ENCODE measurements around the gene USB1. TPM values are rescaled to one million over a fixed set of nuclear protein-coding genes. Genes with fewer than 3 reads are reported as not detected.

USB1 gene
- total RNA-seq, 1 donor from 2014 or later = 44.2 TPM

DNA sequence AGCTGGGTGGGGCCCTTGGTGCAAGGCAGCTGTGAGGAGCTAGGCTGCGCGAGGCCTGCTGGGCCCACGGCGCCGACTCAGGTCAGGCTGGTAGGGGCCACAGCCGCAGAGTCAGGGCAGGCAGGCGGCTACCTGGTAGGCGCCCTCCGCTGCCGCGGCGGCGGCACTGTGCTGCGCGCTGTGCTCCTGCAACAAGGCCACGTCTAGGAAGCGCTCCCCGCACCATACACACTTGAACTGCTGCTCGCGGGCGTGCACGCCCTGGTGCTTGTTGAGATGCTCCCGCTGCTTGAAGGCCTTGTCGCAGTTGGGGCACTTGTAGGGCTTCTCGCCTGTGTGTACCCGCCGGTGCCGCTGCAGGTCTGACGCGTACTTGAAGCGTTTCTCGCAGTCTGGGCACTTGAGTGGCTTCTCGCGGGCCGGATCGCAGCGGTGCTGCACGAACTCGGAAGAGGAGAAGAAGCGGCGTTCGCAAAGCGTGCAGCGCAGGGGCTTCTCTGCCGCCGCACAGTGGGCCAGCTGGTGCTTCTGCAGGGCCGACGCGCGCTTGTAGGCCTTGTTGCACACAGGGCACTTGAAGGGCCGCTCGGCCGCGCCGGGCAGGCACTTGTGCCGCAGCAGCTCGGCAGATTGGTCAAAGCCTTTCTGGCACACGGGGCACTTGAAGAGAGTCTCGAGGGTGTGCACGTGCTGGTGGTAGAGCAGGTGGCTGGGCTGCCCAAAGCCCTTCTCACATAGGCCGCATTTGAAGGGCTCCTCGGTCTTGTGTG, 4.6 kb upstream of the USB1 start:
- Histone ChIP-seq H3K36me3 (peaks cover 0 to 35% of the 10 kb centered on the region in 2 donors), H3K9me3 (no peaks in the 10 kb centered on the region), H3K27ac (no peak overlapping the region), H3K4me1 (peaks cover 36% of the 10 kb centered on the region), H3K4me3 (no peak overlapping the region), H3K27me3 (no peaks in the 10 kb centered on the region)
- intact Hi-C loops (cut with DNase I) = loop anchor here (5.0 to 10.0 kb wide), 2 partner anchors 194 to 242 kb away; partner anchors contain the start of gene KIFC3
- TF ChIP-seq POLR2A (IDR thresholded peaks at IDR 0.05) = no peak
- TF ChIP-seq POLR2AphosphoS5 (IDR thresholded peaks at IDR 0.05; ENCODE audit: insufficient read depth in 1 of 2, low read depth in 1 of 2) = no peak
- TF ChIP-seq, protein P1, sequence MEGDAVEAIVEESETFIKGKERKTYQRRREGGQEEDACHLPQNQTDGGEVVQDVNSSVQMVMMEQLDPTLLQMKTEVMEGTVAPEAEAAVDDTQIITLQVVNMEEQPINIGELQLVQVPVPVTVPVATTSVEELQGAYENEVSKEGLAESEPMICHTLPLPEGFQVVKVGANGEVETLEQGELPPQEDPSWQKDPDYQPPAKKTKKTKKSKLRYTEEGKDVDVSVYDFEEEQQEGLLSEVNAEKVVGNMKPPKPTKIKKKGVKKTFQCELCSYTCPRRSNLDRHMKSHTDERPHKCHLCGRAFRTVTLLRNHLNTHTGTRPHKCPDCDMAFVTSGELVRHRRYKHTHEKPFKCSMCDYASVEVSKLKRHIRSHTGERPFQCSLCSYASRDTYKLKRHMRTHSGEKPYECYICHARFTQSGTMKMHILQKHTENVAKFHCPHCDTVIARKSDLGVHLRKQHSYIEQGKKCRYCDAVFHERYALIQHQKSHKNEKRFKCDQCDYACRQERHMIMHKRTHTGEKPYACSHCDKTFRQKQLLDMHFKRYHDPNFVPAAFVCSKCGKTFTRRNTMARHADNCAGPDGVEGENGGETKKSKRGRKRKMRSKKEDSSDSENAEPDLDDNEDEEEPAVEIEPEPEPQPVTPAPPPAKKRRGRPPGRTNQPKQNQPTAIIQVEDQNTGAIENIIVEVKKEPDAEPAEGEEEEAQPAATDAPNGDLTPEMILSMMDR (IDR thresholded peaks at IDR 0.05) = no peak
- no peak for DNase-seq (ENCODE audit: extremely low spot score in 2 of 2)

DNA sequence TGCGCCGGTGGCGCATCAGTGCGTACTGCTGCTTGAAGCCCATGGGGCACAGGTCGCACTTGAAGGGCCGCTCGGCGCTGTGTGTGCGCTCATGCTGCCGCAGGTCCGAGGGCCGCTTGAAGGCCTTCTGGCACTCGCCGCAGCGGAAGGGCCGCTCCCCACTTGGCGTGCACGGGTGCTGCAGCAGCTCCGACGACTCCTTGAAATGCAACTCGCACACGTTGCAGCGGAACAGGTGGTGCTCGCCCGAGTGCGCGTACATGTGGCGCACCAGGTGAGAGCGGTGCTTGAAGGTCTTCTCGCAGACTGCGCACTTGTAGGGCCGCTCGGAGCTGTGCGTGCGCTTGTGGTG, 4.1 kb upstream of the USB1 start:
- no peak for TF ChIP-seq POLR2A (IDR thresholded peaks at IDR 0.05)
- TF ChIP-seq, protein P1 (IDR thresholded peaks at IDR 0.05) = no peak
- TF ChIP-seq POLR2AphosphoS5 (IDR thresholded peaks at IDR 0.05; ENCODE audit: insufficient read depth in 1 of 2, low read depth in 1 of 2) = no peak
- Histone ChIP-seq H3K36me3 (peaks cover 0 to 35% of the 10 kb centered on the region in 2 donors), H3K4me3 (no peak overlapping the region), H3K27ac (no peak overlapping the region), H3K9me3 (no peaks in the 10 kb centered on the region), H3K27me3 (no peaks in the 10 kb centered on the region), H3K4me1 (peaks cover 42% of the 10 kb centered on the region)
- no peak for DNase-seq (ENCODE audit: extremely low spot score in 2 of 2)
- intact Hi-C loops (cut with DNase I) = loop anchor here (5.0 to 10.0 kb wide), 2 partner anchors 195 to 242 kb away; partner anchors contain the start of gene KIFC3

DNA sequence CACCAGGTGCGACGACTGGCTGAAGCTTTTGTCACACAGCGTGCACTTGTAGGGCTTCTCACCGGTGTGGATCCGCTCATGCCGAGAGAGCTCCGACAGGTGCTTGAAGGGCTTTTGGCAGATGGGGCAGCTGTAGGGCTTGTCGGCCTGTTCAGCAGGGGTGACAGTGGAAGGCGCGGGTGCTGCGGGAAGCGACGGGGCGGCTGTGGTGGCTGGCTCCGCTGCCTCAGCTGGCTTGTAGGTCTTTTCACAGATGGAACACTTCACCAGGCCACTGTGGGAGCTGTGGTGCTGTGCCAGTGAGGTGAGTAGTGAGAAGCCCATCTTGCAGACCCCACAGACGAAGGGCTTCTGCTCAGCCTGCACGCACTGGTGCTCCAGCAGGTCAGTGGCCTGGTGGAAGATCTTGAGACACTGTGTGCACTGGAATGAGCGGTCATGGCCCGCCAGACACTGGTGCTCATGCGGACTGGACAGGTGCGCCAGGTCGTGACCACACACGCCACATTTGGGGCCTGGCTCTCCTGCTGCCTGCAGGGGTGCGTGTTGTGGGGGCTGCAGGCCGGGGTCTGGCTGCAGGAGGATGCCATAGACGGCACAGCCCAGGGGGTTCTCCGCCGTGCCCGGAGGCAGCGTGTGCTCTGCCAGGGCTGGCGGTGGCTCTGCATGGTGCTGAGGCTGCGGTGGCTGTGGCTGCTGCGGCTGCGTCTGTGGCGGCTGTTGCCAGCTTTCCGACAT, 3.5 kb upstream of the USB1 start:
- Histone ChIP-seq H3K36me3 (peaks cover 0 to 35% of the 10 kb centered on the region in 2 donors), H3K4me1 (peaks cover 46% of the 10 kb centered on the region), H3K9me3 (no peaks in the 10 kb centered on the region), H3K4me3 (no peak overlapping the region), H3K27ac (no peak overlapping the region), H3K27me3 (no peaks in the 10 kb centered on the region)
- intact Hi-C loops (cut with DNase I) = loop anchor here (5.0 to 10.0 kb wide), 2 partner anchors 195 to 243 kb away; partner anchors contain the start of gene KIFC3
- DNase-seq (ENCODE audit: extremely low spot score in 2 of 2) = no peak
- TF ChIP-seq POLR2AphosphoS5 (IDR thresholded peaks at IDR 0.05; ENCODE audit: insufficient read depth in 1 of 2, low read depth in 1 of 2) = no peak
- TF ChIP-seq POLR2A (IDR thresholded peaks at IDR 0.05) = no peak
- TF ChIP-seq, protein P1 (IDR thresholded peaks at IDR 0.05) = no peak

DNA sequence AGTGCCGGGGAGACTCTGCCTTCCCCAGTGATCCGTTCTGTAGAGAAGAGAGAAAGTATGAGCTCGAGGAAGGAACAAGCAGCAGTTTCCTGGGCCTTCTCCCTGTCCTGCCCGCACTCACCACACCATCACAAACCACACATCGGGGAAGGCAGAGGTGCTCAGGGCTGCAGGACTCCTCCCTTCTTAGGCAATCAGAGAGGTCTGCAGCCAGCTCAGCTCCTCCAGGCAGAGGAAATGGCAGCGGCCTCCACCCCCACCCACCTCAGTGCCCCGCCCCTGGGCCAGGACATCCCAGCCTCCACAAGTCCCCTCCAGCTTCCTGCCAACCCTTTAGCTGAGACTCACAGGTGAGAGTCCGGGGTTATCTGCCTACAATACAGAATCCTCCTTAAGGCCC, 2.7 kb upstream of the USB1 start:
- intact Hi-C loops (cut with DNase I) = loop anchor here (5.0 to 10.0 kb wide), 2 partner anchors 196 to 244 kb away; partner anchors contain the start of gene KIFC3
- no peak for DNase-seq (ENCODE audit: extremely low spot score in 2 of 2)
- Histone ChIP-seq H3K27ac (no peak overlapping the region), H3K36me3 (peaks cover 0 to 35% of the 10 kb centered on the region in 2 donors), H3K4me1 (peaks cover 46% of the 10 kb centered on the region), H3K27me3 (no peaks in the 10 kb centered on the region), H3K4me3 (no peak overlapping the region), H3K9me3 (no peaks in the 10 kb centered on the region)
- TF ChIP-seq POLR2A (IDR thresholded peaks at IDR 0.05) (no peak), POLR2AphosphoS5 (IDR thresholded peaks at IDR 0.05; ENCODE audit: insufficient read depth in 1 of 2, low read depth in 1 of 2) (no peak)
- TF ChIP-seq, protein P1 (IDR thresholded peaks at IDR 0.05) = no peak

All from vagina (tissue), 2 donors.